HFFc6 (cell line): Measurements from ENCODE around the gene BSPRY. TPM values are rescaled to one million over a fixed set of nuclear protein-coding genes. Genes with fewer than 3 reads are reported as not detected.
"Not testable (repeated sequence)": the region's sequence is repeated elsewhere in the genome, so short reads cannot be mapped to it uniquely, and the experiment has no call there.

Source experiments
- DNase-seq: peaks from one replicate; pipeline ENCODE4 v3.0.0-alpha.2; 2018
- H3K27ac Mint-ChIP-seq: 2 replicates; pipeline ENCODE4 v1.8.0; 2020; ENCODE audit warnings: mild to moderate bottlenecking, mixed read lengths
- H3K27me3 Mint-ChIP-seq: 2 replicates; pipeline ENCODE4 v1.8.0; 2021; ENCODE audit warnings: mild to moderate bottlenecking, moderate library complexity, mixed read lengths; ENCODE audit not compliant: insufficient read depth
- H3K36me3 Mint-ChIP-seq: 2 replicates; pipeline ENCODE4 v1.8.0; 2021; ENCODE audit warnings: low read depth, mixed read lengths
- H3K4me1 Mint-ChIP-seq: 2 replicates; pipeline ENCODE4 v1.8.0; 2020; ENCODE audit warnings: low read depth, mixed read lengths
- H3K4me3 Mint-ChIP-seq: 2 replicates; pipeline ENCODE4 v1.8.0; 2020; ENCODE audit warnings: mild to moderate bottlenecking, moderate library complexity, mixed read lengths
- H3K9me3 Mint-ChIP-seq: 2 replicates; pipeline ENCODE4 v1.8.0; 2020; ENCODE audit warnings: mild to moderate bottlenecking, mixed read lengths
- total RNA-seq, 6 experiments: library from RNA; stranded (reverse); fragmentation: NEBNext Ultra II Directional; extraction: Animal tissue kit (Norgen Biotek cat#: 25700); gene quantifications; 2 replicates in 1 of 6; 3 replicates in 5 of 6; pipeline ENCODE4 v1.2.3, GENCODE V29; 2021
- TF ChIP-seq, protein P1 (sequence below): fragments of 200-600 bp; sonication (generic); IDR thresholded peaks from 2 replicates; pipeline ENCODE4 v1.5.0; 2021; ENCODE audit warnings: antibody characterized with exemption, mild to moderate bottlenecking

The BSPRY gene
- total RNA-seq, 6 experiments from 2014 or later: not detected

DNA sequence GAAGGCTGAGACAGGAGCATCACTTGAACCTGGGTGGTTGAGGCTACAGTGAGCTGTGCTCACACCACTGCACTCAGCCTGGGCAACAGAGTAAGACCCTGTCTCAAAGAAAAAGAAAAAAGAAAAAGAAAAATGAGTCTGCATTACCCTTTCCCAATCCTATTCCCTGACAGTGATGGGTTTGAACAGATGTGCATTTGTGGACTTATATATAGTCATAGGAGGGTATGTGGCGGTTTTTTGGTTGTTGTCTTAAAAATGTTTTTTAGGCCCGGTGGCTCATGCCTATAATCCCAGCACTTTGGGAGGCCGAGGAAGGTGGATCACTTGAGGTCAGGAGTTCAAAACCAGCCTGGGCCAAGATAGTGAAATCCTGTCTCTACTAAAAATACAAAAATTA is 14.0 kb downstream of the BSPRY start:
- TF ChIP-seq, protein P1, sequence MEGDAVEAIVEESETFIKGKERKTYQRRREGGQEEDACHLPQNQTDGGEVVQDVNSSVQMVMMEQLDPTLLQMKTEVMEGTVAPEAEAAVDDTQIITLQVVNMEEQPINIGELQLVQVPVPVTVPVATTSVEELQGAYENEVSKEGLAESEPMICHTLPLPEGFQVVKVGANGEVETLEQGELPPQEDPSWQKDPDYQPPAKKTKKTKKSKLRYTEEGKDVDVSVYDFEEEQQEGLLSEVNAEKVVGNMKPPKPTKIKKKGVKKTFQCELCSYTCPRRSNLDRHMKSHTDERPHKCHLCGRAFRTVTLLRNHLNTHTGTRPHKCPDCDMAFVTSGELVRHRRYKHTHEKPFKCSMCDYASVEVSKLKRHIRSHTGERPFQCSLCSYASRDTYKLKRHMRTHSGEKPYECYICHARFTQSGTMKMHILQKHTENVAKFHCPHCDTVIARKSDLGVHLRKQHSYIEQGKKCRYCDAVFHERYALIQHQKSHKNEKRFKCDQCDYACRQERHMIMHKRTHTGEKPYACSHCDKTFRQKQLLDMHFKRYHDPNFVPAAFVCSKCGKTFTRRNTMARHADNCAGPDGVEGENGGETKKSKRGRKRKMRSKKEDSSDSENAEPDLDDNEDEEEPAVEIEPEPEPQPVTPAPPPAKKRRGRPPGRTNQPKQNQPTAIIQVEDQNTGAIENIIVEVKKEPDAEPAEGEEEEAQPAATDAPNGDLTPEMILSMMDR: no peak
- DNase-seq: no peak
- peaks cover 10% of the 10 kb centered on the region for H3K4me1 Mint-ChIP-seq
- no peak overlapping the region for H3K27ac Mint-ChIP-seq
- peaks cover 19% of the 10 kb centered on the region for H3K27me3 Mint-ChIP-seq
- H3K4me3 Mint-ChIP-seq: no peak overlapping the region
- H3K36me3 Mint-ChIP-seq: no peaks in the 10 kb centered on the region
- no peaks in the 10 kb centered on the region for H3K9me3 Mint-ChIP-seq

DNA sequence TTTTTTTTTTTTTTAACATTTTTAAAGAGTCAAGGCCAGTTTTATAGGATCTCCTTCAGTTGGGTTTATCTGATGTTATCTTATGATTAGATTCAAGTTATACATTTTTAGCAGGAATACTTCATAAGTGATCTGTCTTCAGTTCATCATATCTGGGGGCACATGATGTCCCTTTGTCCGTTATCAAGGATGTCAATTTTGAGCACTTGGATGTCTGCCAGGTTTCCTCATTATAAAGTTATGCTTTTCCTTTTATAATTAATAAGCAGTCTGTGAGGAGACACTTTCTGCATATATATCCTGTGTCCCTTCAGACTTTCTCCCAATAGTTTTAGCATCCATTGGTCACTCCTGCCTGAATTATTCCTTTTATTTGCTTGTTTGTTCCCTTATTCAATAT is 15.6 kb downstream of the BSPRY start:
- Mint-ChIP-seq H3K27ac (no peak overlapping the region), H3K9me3 (no peaks in the 10 kb centered on the region), H3K4me3 (no peak overlapping the region), H3K36me3 (no peaks in the 10 kb centered on the region), H3K4me1 (peaks cover 10% of the 10 kb centered on the region), H3K27me3 (peaks cover 18% of the 10 kb centered on the region)
- DNase-seq: no peak
- TF ChIP-seq, protein P1: no peak

DNA sequence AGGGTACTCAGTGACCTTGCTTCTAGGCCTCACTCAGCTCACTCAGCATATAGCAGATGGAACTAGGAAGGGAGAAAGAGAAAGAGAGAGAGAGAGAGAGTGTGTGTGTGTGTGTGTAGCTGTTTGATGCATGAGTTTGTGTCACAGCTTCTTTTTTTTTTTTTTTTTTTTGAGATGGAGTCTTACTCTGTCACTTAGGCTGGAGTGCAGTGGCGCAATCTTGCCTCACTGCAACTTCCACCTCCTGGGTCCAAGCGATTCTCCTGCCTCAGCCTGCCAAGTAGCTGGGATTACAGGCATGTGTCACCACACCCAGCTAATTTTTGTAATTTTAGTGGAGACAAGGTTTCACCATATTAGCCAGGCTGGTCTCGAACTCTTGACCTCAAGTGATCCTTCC is 16.3 kb downstream of the BSPRY start:
- H3K27me3 Mint-ChIP-seq: peaks cover 16% of the 10 kb centered on the region
- not testable (repeated sequence) for H3K9me3 Mint-ChIP-seq, DNase-seq, H3K36me3 Mint-ChIP-seq, H3K27ac Mint-ChIP-seq, H3K4me1 Mint-ChIP-seq, H3K4me3 Mint-ChIP-seq

DNA sequence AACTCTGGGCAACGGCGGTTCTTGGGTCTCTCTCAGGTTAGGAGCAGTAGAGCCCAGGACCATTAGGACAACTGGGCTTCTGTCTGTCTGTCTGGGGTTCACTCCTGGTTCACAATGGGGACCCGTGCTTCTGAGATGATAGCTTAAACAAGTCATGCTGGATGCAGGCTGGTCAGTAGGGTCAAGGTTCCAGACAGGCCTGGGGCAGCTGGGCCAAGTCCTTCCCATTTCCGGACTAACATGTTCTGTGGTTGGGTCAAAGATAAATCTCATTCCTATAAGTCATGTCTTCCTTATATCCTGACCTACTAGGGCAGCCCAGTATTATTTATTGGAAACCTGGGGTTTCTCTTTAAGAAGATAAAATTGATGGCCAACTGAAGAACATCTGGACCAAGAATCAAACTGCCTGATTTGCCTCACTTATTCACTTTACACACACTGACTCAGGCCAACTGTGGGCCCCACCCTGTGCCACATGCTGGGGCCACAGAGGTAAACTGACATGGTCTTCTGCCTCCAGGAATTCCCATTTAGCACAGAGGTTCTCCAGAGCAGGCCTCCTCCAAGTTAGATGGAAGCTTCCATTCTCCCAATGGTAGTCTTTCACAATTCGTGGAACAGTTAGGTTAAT is 19.1 kb downstream of the BSPRY start:
- Mint-ChIP-seq H3K36me3 (no peaks in the 10 kb centered on the region), H3K4me1 (no peaks in the 10 kb centered on the region), H3K27ac (no peak overlapping the region), H3K4me3 (no peak overlapping the region), H3K9me3 (no peaks in the 10 kb centered on the region), H3K27me3 (peaks cover 8% of the 10 kb centered on the region)
- no peak for DNase-seq
- TF ChIP-seq, protein P1: no peak

DNA sequence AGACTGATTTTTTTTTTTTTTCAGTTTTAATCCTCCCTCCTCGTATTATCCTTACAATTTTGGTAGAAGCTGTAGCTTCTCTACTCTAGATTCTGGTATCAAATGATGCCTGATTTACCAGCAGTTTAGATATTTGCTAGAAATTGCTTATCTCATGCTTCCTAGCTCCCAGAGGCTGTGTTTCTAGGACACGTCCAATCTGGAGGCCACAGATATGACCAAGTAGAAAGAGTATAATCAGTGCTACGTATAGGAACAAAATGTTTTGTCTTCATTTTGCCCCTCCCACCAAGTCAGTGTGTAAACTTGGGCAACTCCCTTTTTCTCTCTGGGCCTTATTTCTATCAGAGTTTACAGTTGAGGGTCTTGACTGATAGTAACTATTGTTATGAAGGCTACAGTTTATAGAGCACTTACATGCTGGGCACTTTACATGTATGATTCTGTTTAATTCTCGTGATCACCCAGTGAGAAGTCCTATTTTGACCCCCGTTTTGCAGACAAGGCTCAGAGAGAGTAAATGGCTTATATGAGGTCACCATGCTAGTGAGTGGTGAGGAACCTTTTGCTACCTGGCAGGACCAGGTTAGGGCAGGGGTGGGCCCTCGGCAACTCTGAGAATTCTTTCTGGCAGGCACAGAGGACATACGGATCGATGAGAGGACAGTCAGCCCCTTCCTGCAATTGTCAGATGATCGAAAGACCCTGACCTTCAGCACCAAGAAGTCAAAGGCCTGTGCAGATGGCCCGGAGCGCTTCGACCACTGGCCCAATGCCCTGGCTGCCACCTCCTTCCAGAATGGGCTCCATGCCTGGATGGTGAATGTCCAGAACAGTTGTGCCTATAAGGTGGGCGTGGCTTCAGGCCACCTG is 19.9 kb downstream of the BSPRY start:
- H3K9me3 Mint-ChIP-seq: no peaks in the 10 kb centered on the region
- no peak overlapping the region for H3K4me3 Mint-ChIP-seq
- no peak overlapping the region for H3K27ac Mint-ChIP-seq
- no peaks in the 10 kb centered on the region for H3K36me3 Mint-ChIP-seq
- H3K27me3 Mint-ChIP-seq: peaks cover 8% of the 10 kb centered on the region
- no peaks in the 10 kb centered on the region for H3K4me1 Mint-ChIP-seq
- TF ChIP-seq, protein P1: no peak
- no peak for DNase-seq

DNA sequence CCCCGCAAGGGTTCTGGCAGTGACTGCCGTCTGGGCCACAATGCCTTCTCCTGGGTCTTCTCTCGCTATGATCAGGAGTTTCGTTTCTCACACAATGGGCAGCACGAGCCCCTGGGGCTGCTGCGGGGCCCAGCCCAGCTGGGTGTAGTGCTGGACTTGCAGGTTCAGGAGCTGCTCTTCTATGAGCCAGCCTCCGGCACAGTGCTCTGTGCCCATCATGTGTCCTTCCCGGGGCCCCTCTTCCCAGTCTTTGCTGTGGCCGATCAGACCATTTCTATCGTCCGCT is 20.5 kb downstream of the BSPRY start:
- H3K27ac Mint-ChIP-seq: no peak overlapping the region
- DNase-seq: no peak
- peaks cover under 1% of the 10 kb centered on the region; the same call in 1 of the 2 replicates for H3K4me1 Mint-ChIP-seq
- H3K9me3 Mint-ChIP-seq: no peaks in the 10 kb centered on the region
- no peak overlapping the region for H3K4me3 Mint-ChIP-seq
- TF ChIP-seq, protein P1: no peak
- no peaks in the 10 kb centered on the region for H3K36me3 Mint-ChIP-seq
- H3K27me3 Mint-ChIP-seq: peaks cover 8% of the 10 kb centered on the region
